Nephron progenitor cell (in vitro differentiated cells): ENCODE results near the gene SLC6A5.
A peak's percentile ranks its signal among the peaks of the same experiment; 100 is the strongest.

ENCODE experiments used
- DNase-seq: peaks from one replicate; pipeline ENCODE4 v3.0.0; 2021
- H3K27ac Mint-ChIP-seq: 2 replicates; pipeline ENCODE4 v1.8.0; 2021; ENCODE audit warnings: mild to moderate bottlenecking, moderate library complexity, mixed read lengths
- H3K27me3 Mint-ChIP-seq: 2 replicates; pipeline ENCODE4 v1.8.0; 2021; ENCODE audit warnings: mild to moderate bottlenecking, low read depth, mixed read lengths; ENCODE audit not compliant: poor library complexity
- H3K36me3 Mint-ChIP-seq: 2 replicates; pipeline ENCODE4 v1.8.0; 2021; ENCODE audit warnings: low read depth, mixed read lengths
- H3K4me1 Mint-ChIP-seq: 2 replicates; pipeline ENCODE4 v1.8.0; 2021; ENCODE audit warnings: mixed read lengths
- H3K4me3 Mint-ChIP-seq: 2 replicates; pipeline ENCODE4 v1.8.0; 2021; ENCODE audit warnings: mild to moderate bottlenecking, moderate library complexity, mixed read lengths
- H3K9me3 Mint-ChIP-seq: 2 replicates; pipeline ENCODE4 v1.8.0; 2021; ENCODE audit warnings: mild to moderate bottlenecking, moderate library complexity, mixed read lengths
- CTCF ChIP-seq: fragments of 200-600 bp; sonication (generic); IDR thresholded peaks from 2 replicates; pipeline ENCODE4 v1.5.0; 2021; ENCODE audit warnings: antibody characterized with exemption

SLC6A5 gene

GRCh38 chr11:20594274-20595061 is 4.9 kb upstream of the SLC6A5 start:
- no peaks in the 10 kb centered on the region for H3K9me3 Mint-ChIP-seq
- no peak overlapping the region for H3K4me3 Mint-ChIP-seq
- H3K27ac Mint-ChIP-seq, result no peak overlapping the region
- H3K27me3 Mint-ChIP-seq, result peaks cover 81% of the 10 kb centered on the region
- DNase-seq, result no peak
- H3K4me1 Mint-ChIP-seq, result peaks cover 6% of the 10 kb centered on the region
- H3K36me3 Mint-ChIP-seq, result no peaks in the 10 kb centered on the region
- no peak for TF ChIP-seq CTCF

GRCh38 chr11:20595101-20595500 is 4.3 kb upstream of the SLC6A5 start:
- Mint-ChIP-seq H3K4me3 (no peak overlapping the region), H3K4me1 (peaks cover 6% of the 10 kb centered on the region), H3K27me3 (peaks cover 84% of the 10 kb centered on the region), H3K36me3 (no peaks in the 10 kb centered on the region), H3K27ac (no peak overlapping the region), H3K9me3 (peaks cover 4% of the 10 kb centered on the region)
- no peak for DNase-seq
- TF ChIP-seq CTCF, result no peak

GRCh38 chr11:20596205-20597153 is 2.9 kb upstream of the SLC6A5 start:
- peaks cover 6% of the 10 kb centered on the region for H3K4me1 Mint-ChIP-seq
- no peak overlapping the region for H3K27ac Mint-ChIP-seq
- DNase-seq, result peak; percentile 17
- no peak for TF ChIP-seq CTCF
- peaks cover 4% of the 10 kb centered on the region for H3K9me3 Mint-ChIP-seq
- H3K27me3 Mint-ChIP-seq, result peaks cover 98% of the 10 kb centered on the region
- no peaks in the 10 kb centered on the region for H3K36me3 Mint-ChIP-seq
- H3K4me3 Mint-ChIP-seq, result peak overlapping the region; percentile 75

GRCh38 chr11:20597154-20597679 is 2.2 kb upstream of the SLC6A5 start:
- Mint-ChIP-seq H3K9me3 (peaks cover 4% of the 10 kb centered on the region), H3K4me3 (peak overlapping the region; percentile 75), H3K4me1 (peaks cover 6% of the 10 kb centered on the region), H3K27me3 (peaks cover 100% of the 10 kb centered on the region), H3K36me3 (no peaks in the 10 kb centered on the region), H3K27ac (no peak overlapping the region)
- no peak for DNase-seq
- TF ChIP-seq CTCF, result no peak

- Mint-ChIP-seq H3K27ac (no peak overlapping the region), H3K4me3 (peak overlapping the region; percentile 16), H3K27me3 (peaks cover 100% of the 10 kb centered on the region), H3K9me3 (peaks cover 4% of the 10 kb centered on the region), H3K36me3 (no peaks in the 10 kb centered on the region), H3K4me1 (peaks cover 6% of the 10 kb centered on the region)
- DNase-seq, result no peak
- TF ChIP-seq CTCF, result no peak
Observed at GRCh38 chr11:20597680-20598484, 1.5 kb upstream of the SLC6A5 start.
